Gastrocnemius medialis (tissue), 4 donors: Measurements from ENCODE around the gene HIP1R. TPM values are rescaled to one million over a fixed set of nuclear protein-coding genes. Genes with fewer than 3 reads are reported as not detected.

Experiments used
- ATAC-seq, 2 donors: fragments of 150-250 bp; one replicate each; pipeline ENCODE4 v1.9.1; 2016
- DNase-seq, 2 donors: peaks; one replicate each; pipeline ENCODE4 v3.0.0-alpha.2; 2019
- H3K27ac ChIP-seq, 4 donors: fragments of 200-600 bp; sonication (generic); 1 replicate in 1 of 4; 2 replicates in 3 of 4; pipeline ENCODE4 v1.5.1; 2016 to 2018; ENCODE audit warnings: mild to moderate bottlenecking in 2 of 4, moderate library complexity in 1 of 4
- H3K27me3 ChIP-seq, 3 donors: fragments of 200-600 bp; sonication (generic) in 2 of 3; 1 replicate in 1 of 3; 2 replicates in 2 of 3; pipeline versions ENCODE4 v1.5.1 to v1.6.0; 2016 to 2019; ENCODE audit warnings: mild to moderate bottlenecking in 1 of 3, moderate library complexity in 1 of 3
- H3K36me3 ChIP-seq, 2 donors: fragments of 200-600 bp; sonication (generic) in 1 of 2; one replicate each; pipeline ENCODE4 v1.5.1; 2017 to 2018
- H3K4me1 ChIP-seq, 2 donors: fragments of 200-600 bp; sonication (generic) in 1 of 2; one replicate each; pipeline ENCODE4 v1.5.1; 2016 to 2017; ENCODE audit warnings: mild to moderate bottlenecking in 2 of 2
- H3K4me3 ChIP-seq, 4 donors: fragments of 200-600 bp; sonication (generic) in 3 of 4; 1 replicate in 1 of 4; 2 replicates in 3 of 4; pipeline ENCODE4 v1.5.1; 2016 to 2019; ENCODE audit warnings: mild to moderate bottlenecking in 2 of 4
- H3K9me3 ChIP-seq, 3 donors: fragments of 200-600 bp; sonication (generic) in 2 of 3; 1 replicate in 1 of 3; 2 replicates in 2 of 3; pipeline ENCODE4 v1.5.1; 2016 to 2019
- POLR2A ChIP-seq, 2 donors: fragments of 450-650 bp; IDR thresholded peaks; one replicate each; pipeline ENCODE4 v1.6.1; 2017; ENCODE audit warnings: antibody characterized with exemption in 2 of 2, mild to moderate bottlenecking in 2 of 2, moderate library complexity in 2 of 2
- in situ Hi-C, 4 donors: fragments of 200-750 bp; cut with MboI; loops; one replicate each; pipeline versions ENCODE4 v1.15.0 to v1.8.0; 2017; ENCODE audit warnings: low sequenced_read_pairs in 4 of 4
- intact Hi-C: fragments of 100-400 bp; cut with DNase I; formaldehyde crosslinking; loops from one replicate; pipeline ENCODE4 v1.15.1; 2023; ENCODE audit warnings: low total_unique reads
- total RNA-seq, 4 donors: library from RNA; depleted of rRNA; stranded (reverse); fragments of >200 nt; gene quantifications; one replicate each; pipeline versions ENCODE4 v1.1.0 to v1.2.3, GENCODE V29; 2016
- TF ChIP-seq, protein P1 (sequence below), 5 experiments: fragments of 450-650 bp in 3 of 5; fragments of 200-600 bp in 2 of 5; sonication (generic) in 2 of 5; IDR thresholded peaks in 4 of 5; conservative IDR thresholded peaks in 1 of 5; 1 replicate in 4 of 5; 2 replicates in 1 of 5; pipeline ENCODE4 v1.5.1; 2016 to 2019; ENCODE audit warnings: antibody characterized with exemption in 5 of 5, mild to moderate bottlenecking in 3 of 5, moderate library complexity in 3 of 5

Gene HIP1R
- total RNA-seq, 4 donors from 2014 or later, result 9.3 to 14.8 (median 14.5) TPM

DNA sequence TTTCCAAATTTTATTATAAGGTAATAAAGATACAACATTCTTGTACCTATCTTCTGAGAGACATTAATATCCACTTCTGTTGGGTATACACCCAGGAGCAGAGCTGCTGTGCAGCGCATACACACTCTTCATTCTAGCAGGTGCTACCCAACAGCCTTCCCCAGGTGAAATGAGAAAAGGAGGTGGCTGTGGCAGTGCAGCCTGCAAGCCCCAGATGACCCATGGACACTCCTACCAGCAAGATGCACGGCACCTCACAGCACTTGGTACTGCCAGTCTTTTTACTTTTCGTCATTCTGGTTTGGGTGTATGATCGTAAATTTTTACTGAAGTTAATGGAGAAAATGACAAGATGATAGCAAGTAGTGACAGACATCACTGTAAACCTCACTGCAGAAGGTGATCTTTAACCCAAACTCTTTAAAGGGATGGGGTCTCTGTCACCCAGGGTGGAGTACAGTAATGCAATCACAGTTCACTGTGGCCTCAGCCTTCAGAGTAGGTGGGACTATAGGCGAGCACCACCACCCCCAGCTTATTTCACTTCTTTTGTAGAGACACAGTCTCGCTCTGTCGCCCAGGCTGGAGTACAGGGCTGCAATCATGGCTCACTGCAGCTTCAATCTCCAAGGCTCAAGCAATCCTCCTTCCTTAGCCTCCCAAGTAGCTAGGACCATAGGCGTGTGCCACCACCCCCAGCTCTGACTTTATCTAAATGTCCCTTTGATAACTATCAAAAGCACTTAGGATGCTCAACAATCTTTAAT is 34.1 kb downstream of the HIP1R start:
- peaks cover 0 to 4% of the 10 kb centered on the region in 2 donors for H3K36me3 ChIP-seq
- H3K9me3 ChIP-seq, result no peaks in the 10 kb centered on the region
- in situ Hi-C loops, result no loop called here
- no peak for ATAC-seq
- peak overlapping the region in 1 of 4 donors; percentile 87 for H3K27ac ChIP-seq
- no peak overlapping the region for H3K4me3 ChIP-seq
- peaks cover 47 to 81% of the 10 kb centered on the region in 2 donors for H3K4me1 ChIP-seq
- no peak for DNase-seq
- H3K27me3 ChIP-seq, result no peaks in the 10 kb centered on the region
- TF ChIP-seq, protein P1, sequence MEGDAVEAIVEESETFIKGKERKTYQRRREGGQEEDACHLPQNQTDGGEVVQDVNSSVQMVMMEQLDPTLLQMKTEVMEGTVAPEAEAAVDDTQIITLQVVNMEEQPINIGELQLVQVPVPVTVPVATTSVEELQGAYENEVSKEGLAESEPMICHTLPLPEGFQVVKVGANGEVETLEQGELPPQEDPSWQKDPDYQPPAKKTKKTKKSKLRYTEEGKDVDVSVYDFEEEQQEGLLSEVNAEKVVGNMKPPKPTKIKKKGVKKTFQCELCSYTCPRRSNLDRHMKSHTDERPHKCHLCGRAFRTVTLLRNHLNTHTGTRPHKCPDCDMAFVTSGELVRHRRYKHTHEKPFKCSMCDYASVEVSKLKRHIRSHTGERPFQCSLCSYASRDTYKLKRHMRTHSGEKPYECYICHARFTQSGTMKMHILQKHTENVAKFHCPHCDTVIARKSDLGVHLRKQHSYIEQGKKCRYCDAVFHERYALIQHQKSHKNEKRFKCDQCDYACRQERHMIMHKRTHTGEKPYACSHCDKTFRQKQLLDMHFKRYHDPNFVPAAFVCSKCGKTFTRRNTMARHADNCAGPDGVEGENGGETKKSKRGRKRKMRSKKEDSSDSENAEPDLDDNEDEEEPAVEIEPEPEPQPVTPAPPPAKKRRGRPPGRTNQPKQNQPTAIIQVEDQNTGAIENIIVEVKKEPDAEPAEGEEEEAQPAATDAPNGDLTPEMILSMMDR (IDR thresholded peaks at IDR 0.05 in 4 of 5, conservative IDR thresholded peaks at IDR 0.05 in 1 of 5), result no peak
- TF ChIP-seq POLR2A (IDR thresholded peaks at IDR 0.05), result no peak
- intact Hi-C loops, result no loop called here

DNA sequence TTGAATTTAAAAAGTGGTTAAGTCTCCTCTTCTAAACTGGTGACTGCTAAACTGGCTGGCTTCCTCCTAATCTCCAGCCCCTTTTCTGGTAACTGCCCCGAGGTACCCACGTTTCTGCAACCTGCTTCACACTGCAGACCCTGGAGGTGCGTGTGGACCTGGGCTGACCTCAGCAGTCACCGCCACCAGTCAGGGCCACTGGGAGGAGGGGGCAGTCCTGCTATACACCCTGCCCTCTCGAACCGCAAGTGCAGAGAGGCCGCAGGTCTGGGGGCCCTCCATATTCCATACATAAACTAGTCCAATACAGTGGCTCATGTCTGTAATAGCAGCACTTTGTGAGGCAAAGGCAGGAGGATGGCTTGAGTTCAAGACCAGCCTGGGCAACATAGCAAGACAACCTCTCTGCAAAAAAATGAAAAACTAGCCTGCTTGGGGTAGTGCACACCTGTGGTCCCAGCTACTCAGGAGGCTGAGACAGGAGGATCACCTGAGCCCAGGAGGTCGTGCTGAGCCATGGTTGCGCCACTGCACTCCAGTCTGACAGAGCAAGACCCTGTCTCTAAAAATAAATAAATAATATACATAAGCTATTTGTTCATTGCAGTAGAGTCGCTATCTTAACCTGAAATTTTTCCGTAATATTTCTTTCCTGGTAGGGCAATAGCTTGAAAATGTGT is 35.0 kb downstream of the HIP1R start:
- Histone ChIP-seq H3K27ac (peak overlapping the region; percentile 61 to 87 (median 79)), H3K36me3 (peaks cover 0 to 4% of the 10 kb centered on the region in 2 donors), H3K4me3 (peak overlapping the region in 1 of 4 donors; percentile 45), H3K27me3 (no peaks in the 10 kb centered on the region), H3K4me1 (peaks cover 47 to 90% of the 10 kb centered on the region in 2 donors), H3K9me3 (no peaks in the 10 kb centered on the region)
- no peak for ATAC-seq
- no peak for DNase-seq
- TF ChIP-seq, protein P1 (IDR thresholded peaks at IDR 0.05 in 4 of 5, conservative IDR thresholded peaks at IDR 0.05 in 1 of 5), result no peak
- no peak for TF ChIP-seq POLR2A (IDR thresholded peaks at IDR 0.05)
- in situ Hi-C loops, result no loop called here
- intact Hi-C loops, result loop anchor here (2.0 kb wide), 1 partner anchor 26 kb away; the partner anchor contains the start of gene VPS37B

DNA sequence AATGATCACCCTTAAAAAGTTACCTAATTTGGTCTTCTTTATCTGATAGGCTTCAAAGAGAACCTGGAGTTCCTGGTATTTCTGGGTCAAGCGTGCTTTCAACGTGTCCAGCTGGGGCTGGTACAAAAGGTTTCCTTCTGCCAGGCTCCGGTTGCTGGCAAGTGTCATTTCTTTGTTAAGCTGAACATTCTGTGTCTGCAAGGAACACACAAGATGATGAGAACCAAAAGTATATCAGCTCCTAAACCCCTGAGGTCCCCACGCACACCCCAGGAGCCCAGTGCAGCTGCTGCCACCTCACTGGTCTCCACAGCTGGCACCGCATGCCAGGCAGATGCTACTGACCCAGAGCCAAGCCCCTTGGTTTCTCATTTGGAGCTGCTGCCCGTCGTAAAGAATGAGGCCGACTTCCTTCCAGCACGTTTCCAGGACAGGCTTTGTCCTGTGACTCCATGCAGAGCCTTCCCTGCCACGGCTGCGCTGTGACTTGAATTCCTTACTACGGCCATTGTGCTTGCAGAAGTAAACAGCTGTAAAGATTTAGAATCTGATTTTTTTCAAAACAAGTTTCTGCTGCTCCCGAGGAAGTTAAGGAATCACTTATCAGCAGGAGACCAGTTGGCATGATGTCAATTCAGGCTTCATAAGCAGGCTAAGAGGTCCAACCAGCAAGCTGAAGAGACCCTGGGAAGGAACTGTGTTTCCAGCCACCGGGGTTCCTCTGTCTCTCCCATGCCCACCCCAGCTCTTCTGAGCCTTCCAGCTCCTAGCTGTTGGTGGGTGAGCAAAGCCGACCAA is 35.8 kb downstream of the HIP1R start:
- Histone ChIP-seq H3K27ac (peak overlapping the region; percentile 61 to 87 (median 79)), H3K27me3 (no peaks in the 10 kb centered on the region), H3K4me1 (peaks cover 44 to 90% of the 10 kb centered on the region in 2 donors), H3K36me3 (peaks cover 0 to 4% of the 10 kb centered on the region in 2 donors), H3K4me3 (peak overlapping the region; percentile 6 to 53 (median 44)), H3K9me3 (no peaks in the 10 kb centered on the region)
- DNase-seq (no peak), ATAC-seq (peak; percentile 35 to 40)
- intact Hi-C loops, result loop anchor here (2.0 kb wide), 1 partner anchor 26 kb away; the partner anchor contains the start of gene VPS37B
- peak in 1 of 2 donors; percentile 28 for TF ChIP-seq POLR2A (IDR thresholded peaks at IDR 0.05)
- TF ChIP-seq, protein P1 (IDR thresholded peaks at IDR 0.05 in 4 of 5, conservative IDR thresholded peaks at IDR 0.05 in 1 of 5), result no peak
- in situ Hi-C loops, result no loop called here
